HG02938 (cell line): ENCODE measurements around the gene TMEM203.
"Not testable (repeated sequence)": the region's sequence is repeated elsewhere in the genome, so short reads cannot be mapped to it uniquely, and the experiment has no call there.

Experiments
- ATAC-seq: cut with Tn5 transposase; IDR thresholded peaks from one replicate; pipeline ENCODE4 v1.9.1; 2021; ENCODE audit warnings: mild to moderate bottlenecking, moderate library complexity; ENCODE audit not compliant: unreplicated experiment

The TMEM203 gene

GRCh38 chr9:137205126-137206069 is at the start of gene TMEM203, which contains the start of gene NDOR1:
TSS of gene TMEM203 (minus strand) at chr9:137205648. CDS start at chr9:137205414, 234 bp downstream.
TSS of gene NDOR1 (plus strand) at chr9:137205700. CDS start at chr9:137205778, 78 bp downstream.
- peak; percentile 38 for ATAC-seq

- ATAC-seq, result peak; percentile 69
Measured at GRCh38 chr9:137254624-137255447, 49.4 kb upstream of the TMEM203 start, which contains the start of gene NELFB. TSS of gene NELFB (plus strand) at chr9:137255327.

- no peak for ATAC-seq
Measured at GRCh38 chr9:137253717-137254623, 48.5 kb upstream of the TMEM203 start.

GRCh38 chr9:137252555-137253506 is 47.4 kb upstream of the TMEM203 start:
- ATAC-seq, result no peak

GRCh38 chr9:137251490-137252268 is 46.2 kb upstream of the TMEM203 start:
- no peak for ATAC-seq

GRCh38 chr9:137251194-137251461 is 45.7 kb upstream of the TMEM203 start, which contains the start of gene STPG3:
TSS of gene STPG3 (plus strand) at chr9:137251286. CDS start at chr9:137251287, 1 bp downstream.
- ATAC-seq, result no peak

- no peak for ATAC-seq
Measured at GRCh38 chr9:137250329-137251193, 45.1 kb upstream of the TMEM203 start.

GRCh38 chr9:137247916-137248175 is 42.4 kb upstream of the TMEM203 start:
- ATAC-seq, result no peak

GRCh38 chr9:137247135-137247915 is 41.9 kb upstream of the TMEM203 start:
- no peak for ATAC-seq

GRCh38 chr9:137245450-137246421 is 40.3 kb upstream of the TMEM203 start:
- ATAC-seq, result no peak

- no peak for ATAC-seq
Measured at GRCh38 chr9:137244486-137245449, 39.3 kb upstream of the TMEM203 start.

GRCh38 chr9:137243626-137244485 is 38.4 kb upstream of the TMEM203 start:
- ATAC-seq, result no peak

GRCh38 chr9:137243266-137243625 is 37.8 kb upstream of the TMEM203 start:
- not testable (repeated sequence) for ATAC-seq
